Right renal cortex interstitium (tissue), 3 donors: ENCODE data around the gene PRRG1. TPM values are rescaled to one million over a fixed set of nuclear protein-coding genes. Genes with fewer than 3 reads are reported as not detected.
"Not testable (repeated sequence)": the region's sequence is repeated elsewhere in the genome, so short reads cannot be mapped to it uniquely, and the experiment has no call there.

Source experiments
- DNase-seq, 3 donors: peaks; one replicate each; pipeline ENCODE4 v3.0.0-alpha.2; 2013; ENCODE audit warnings: low read depth in 3 of 3, low spot score in 2 of 3
- polyA plus RNA-seq, 3 donors: library from polyadenylated mRNA; unstranded; fragments of 120-200 nt; gene quantifications; one replicate each; pipeline ENCODE4 v1.2.1, GENCODE V29; 2013; ENCODE audit not compliant: insufficient read length in 3 of 3

PRRG1 gene
- polyA plus RNA-seq, 3 donors = 23.2 to 25.4 (median 24.7) TPM

DNA sequence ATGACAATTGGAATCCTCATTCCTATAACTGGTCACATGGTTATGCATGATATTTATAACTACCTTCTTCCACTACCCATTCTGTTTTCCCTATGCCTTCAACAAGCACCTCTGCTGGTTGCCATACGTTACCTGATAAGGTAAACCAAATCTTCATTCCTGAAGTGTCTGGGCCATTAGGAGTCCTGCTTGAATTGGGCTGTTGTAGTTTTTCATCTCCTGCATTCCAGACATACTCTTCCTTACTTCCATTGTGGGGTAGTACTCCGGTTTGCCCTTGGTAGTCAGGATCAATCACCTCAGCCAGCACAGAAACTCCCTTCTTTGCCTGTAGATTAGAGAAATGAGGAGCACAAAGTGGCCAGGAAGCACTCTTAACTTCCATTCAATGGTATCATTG is 113.2 kb downstream of the PRRG1 start:
- no peak for DNase-seq

DNA sequence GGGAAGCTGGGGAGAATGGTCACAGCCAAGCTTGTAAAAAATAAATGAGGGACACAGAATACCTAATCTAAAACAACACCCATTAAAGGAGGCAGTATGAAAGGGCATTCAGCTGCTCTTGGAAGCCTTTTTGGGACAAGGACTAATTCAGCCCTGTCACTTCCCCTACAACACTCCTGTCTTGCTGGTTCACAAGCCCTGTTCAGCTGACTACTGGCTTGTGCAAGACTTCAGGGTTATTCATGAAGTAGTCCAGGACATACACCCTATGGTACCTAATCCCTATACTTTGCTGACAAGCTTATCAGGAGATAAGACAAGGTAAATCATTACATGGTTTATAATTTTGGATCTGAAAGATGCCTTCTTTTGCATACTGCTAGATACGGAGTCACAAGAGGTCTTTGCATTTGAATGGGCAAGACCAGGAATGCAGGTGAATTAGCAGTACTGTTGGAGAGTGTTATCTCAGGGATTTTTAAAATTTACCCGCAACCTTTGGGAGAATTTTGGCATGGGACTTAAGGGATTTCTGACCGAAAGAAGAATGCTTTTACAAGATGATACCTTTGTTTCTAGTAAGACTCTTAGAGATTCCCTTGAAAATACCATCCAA is 119.1 kb downstream of the PRRG1 start:
- DNase-seq = no peak

DNA sequence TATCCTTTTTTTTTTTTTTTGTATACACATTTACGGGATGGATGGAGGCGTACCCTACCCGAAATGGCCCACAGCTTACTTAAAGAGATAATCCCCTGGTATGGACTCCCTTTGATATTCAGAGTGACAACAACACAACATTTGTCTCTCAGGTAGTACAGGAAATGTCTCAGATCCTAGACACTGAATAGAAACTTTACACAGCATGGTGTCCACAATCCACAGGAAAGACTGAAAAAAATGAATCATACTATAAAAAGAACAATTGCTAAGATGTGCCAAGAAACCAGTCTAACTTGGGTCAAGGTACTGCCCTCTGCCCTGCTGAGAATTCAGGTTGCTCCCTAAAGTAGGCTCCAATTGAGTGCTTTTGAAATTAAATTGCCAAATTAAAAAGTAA is 121.5 kb downstream of the PRRG1 start:
- no peak for DNase-seq

DNA sequence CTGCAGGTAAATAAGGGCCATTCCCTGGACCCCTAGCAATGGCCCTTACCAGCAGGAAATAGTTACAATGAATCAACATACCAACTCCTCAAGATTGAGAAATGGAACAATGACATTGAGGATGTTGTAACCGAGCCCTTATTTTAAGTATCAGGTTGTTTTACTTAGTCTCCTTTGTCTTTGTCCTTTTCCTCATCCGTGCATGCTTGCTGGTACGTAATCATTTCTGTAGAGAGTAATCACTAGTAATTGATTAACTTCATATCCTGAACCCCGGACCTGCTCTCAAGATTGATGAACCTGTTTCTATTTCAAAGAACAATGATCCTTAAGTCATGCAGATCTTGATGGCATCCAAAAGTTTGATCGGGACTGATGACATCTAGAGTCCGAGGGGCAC is 123.7 kb downstream of the PRRG1 start:
- DNase-seq = no peak

DNA sequence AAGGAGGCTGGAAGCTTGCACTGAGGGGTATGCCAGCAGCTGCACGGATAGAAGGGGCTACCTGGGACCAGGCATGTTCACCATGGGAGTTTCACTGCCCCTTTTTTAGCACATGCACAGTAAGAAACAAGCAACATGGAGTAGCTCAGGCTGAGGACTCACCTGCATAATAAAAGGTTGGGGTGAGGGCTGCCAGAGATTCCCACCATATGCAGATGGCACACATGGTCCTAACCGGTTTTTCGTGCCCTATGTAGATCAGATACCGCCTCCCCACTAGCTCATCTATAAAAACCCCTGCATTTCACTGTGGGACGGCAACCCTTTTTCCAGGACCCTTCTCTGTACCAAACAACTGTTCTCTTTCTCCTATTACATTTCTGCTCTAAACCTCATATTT is 125.3 kb downstream of the PRRG1 start:
- no peak for DNase-seq

DNA sequence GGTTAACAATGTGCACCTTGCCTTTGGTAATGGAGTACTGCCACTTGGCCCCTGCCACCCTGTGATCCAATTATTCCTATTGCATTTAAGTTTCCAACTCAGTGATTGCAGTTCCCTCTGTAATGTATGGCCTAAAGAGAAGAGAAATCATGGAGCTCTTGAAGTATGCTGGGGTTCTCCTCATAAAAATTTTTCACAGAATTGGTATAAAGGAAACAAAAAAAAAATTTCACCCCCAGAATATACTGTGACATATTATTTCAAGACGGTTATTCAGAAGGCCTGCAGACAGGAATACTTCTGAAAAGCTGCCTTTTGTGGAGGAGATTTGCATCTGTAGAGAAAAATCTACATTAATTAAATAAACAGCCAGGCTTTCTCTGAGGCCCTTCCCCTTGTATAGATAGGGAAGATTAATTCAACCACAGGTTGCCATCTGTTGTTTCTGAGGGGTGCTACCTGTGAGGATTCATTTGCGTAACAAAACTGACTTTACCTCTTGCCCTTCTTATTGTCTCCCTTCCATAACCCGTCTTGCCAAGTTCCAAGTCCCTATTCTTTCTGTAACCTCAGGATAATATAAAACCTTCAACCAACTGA is 127.5 kb downstream of the PRRG1 start:
- DNase-seq = no peak

DNA sequence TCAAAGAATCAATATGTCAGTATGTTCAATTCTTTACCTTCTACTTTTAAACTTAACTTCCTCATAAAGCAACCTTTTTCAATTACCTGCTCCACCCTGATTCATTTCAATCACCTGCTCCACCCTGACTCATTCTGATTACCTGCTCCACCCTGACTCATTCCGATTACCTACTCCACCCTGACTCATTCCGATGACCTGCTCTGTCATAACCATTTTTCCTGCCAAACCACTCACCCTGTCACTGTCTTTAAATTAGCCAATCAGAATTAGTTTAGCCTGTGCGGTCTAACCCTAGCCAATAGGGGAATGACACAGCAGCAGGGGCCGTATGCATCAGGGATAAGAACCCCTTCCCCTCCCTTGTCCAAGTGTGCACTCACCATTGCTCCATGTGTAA is 135.2 kb downstream of the PRRG1 start:
- DNase-seq = not testable (repeated sequence)

DNA sequence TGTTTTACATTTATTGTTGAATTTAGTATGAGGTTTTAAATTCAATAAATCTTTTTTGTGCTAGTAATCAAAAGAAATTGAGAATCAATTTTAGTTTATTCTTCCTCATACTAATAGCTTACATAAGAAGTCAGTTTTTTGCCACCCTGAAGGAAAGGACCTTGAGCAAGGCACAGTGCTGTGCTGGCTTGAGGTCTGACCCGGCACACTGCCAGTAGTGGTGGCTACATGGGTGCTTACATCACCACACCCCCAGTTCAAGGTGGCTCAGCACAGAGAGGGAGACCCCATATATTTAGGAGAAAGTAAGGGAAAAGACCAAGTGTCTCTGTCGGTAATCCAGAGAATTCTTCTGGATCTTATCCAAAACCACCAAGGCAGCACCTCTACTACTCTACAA is 136.3 kb downstream of the PRRG1 start:
- no peak for DNase-seq

DNA sequence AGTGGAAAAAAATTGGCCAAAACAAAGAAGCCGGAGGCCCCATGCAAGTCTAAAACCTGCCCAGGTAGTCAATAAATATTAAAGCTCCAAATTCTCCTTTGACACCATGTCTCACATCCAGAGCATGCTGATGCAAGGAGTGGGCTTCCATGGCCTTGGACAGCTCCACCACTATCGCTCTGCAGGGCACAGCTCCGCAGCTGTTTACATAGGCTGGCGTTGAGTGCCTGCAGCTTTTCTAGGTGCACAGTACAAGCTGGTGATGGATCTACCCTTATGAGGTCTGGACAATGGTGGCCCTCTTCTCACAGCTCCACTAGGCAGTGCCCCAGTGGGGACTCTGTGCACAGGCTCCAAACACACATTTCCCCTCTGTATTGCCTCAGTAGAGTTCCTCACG is 138.1 kb downstream of the PRRG1 start:
- DNase-seq = no peak

DNA sequence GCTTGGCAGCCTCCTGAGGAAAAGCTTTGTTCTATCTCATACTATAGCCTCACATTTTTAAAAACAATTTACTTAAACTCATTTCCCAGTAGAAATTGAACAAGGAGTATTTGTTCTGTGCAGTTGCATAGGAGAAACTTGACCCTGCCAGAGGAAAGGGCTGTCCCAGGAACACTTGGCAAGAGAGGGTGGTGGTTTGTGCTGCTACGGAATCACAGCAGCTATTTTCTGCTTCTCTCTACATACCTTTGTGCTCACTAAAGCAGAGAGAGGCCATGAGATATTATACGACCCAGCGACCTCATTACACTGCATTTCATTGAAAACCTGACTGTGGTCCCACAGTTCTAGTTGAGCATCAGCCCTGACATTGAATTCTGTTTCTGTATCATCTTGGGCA is 139.2 kb downstream of the PRRG1 start:
- no peak for DNase-seq

DNA sequence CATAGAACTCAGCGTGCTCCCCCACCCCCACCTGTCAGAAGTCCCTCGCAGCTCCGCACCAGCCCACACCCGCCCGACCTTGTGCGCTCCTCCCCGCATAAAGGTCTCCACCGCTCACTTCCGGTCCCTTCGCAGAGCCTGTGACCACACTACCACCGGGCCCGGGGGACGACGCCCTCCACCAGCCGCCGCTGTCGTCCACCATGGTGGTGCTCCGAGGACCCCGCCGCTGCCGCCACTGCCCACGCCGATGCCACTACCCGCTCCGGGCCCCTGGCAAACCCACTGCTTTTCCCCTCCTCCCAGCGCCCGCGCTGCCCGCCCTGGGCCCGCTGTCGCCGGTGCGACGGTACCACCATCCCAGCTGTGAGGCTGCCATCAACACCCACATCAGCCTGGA is 142.5 kb downstream of the PRRG1 start:
- no peak for DNase-seq

DNA sequence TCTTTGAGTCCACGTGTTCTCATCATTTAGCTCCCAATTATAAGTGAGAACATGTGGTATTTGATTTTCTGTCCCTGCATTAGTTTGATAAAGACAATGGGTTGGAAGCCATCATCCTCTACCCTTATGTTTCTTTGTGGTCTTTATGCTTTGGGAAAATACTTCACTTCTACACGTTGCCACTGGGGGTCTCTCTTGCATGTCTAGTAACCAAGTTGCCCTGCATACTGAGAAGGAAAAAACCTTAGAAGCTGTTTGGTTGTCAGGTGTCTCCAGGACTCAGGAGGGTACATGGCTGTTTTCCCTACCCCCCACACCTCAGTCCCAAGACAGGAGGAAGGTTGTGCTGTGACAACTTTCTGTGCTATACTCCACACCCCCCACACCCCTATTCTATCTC is 146.6 kb downstream of the PRRG1 start:
- DNase-seq = not testable (repeated sequence)

DNA sequence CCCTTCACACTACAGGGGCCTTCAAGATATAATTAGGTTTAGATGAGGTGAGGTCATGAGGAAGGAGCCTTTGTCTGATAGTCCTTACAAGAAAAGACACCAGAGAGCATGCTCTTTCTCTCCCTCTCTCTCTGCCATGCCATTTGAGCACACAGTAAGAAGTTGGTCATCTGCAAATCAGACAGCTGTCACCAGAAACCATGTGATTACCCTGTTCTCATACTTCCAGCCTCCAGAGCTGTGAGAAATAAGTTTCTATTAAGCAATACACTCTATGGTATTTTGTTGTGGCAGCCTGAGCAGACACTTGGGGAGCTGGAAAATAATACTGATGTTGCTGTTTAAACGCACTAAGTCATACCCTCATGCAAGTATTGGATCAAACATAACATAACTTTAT is 148.0 kb downstream of the PRRG1 start:
- DNase-seq = not testable (repeated sequence)

DNA sequence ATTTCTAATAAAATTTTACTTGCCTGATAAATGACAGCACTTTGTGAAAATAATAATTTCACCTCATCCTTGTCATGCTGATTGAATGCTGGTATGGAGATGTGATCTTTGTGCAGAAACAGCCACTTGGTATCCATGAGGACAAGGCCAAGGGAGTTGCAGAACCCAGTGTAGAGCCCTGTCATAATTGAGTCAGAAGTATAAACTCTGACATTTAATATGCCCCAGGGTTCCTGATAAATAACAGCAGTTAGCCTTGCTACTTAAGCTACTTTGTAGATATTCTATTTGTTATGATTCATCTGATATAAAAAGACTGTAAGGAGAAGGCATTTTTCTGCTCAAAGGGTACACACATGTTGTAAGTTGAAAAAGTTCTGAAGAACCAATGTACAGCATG is 149.2 kb downstream of the PRRG1 start:
- not testable (repeated sequence) for DNase-seq

DNA sequence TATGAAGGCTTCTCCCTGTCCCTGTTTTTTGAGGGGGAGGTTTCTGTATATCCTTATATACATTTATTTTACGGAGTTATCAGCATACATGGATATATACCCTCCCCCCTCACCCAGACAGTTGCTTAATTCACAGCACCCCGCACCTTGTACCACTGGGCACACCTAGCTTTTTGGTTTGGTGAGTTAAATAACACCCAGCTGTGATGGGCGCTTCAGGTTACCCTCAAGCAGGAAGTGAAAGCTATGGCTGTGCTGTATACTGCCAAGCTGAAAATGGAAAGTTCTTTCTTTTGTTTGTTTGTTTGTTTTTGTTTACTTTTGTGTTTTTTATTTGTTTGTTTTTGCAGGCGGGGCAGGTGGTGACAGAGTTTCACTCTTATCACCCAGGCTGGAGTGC is 150.5 kb downstream of the PRRG1 start:
- not testable (repeated sequence) for DNase-seq

DNA sequence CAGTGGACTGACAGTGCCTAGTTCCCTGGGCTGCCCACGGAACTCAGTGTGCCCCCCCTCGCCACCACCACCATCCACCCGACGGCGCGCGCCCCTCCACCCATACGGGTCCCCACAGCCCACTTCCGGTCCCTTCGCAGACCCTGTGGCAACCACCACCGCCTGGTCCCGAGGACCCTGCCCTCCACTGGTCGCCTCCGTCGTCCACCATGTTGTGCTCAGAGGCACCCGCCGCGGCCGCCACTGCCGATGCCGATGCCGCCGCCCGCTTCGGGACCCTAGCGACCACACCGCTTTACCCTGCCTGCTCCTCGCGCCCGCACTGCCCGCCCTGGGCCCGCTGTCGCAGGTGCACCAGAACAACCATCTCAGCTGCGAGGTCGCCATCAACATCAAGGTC is 155.8 kb downstream of the PRRG1 start:
- DNase-seq = no peak

Other genes with a start within 250 kb of the PRRG1 start
- gene LANCL3, start 222.3 kb downstream of the PRRG1 start, polyA plus RNA-seq = under 1 TPM; 0.11 to 0.22 (median 0.16) TPM